ENCODE results near the gene SPTLC3.

The SPTLC3 gene

GRCh38 chr20:13060327-13060726 lies 51.6 kb downstream of the SPTLC3 start:
- DNase-seq (ENCODE audit: low read depth) = no peak
- no peak overlapping the region for H3K4me3 ChIP-seq (ENCODE audit: low read length)
- TF ChIP-seq, protein P1, sequence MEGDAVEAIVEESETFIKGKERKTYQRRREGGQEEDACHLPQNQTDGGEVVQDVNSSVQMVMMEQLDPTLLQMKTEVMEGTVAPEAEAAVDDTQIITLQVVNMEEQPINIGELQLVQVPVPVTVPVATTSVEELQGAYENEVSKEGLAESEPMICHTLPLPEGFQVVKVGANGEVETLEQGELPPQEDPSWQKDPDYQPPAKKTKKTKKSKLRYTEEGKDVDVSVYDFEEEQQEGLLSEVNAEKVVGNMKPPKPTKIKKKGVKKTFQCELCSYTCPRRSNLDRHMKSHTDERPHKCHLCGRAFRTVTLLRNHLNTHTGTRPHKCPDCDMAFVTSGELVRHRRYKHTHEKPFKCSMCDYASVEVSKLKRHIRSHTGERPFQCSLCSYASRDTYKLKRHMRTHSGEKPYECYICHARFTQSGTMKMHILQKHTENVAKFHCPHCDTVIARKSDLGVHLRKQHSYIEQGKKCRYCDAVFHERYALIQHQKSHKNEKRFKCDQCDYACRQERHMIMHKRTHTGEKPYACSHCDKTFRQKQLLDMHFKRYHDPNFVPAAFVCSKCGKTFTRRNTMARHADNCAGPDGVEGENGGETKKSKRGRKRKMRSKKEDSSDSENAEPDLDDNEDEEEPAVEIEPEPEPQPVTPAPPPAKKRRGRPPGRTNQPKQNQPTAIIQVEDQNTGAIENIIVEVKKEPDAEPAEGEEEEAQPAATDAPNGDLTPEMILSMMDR (conservative IDR thresholded peaks at IDR 0.05; ENCODE audit: low read depth, low read length) = no peak

DNA sequence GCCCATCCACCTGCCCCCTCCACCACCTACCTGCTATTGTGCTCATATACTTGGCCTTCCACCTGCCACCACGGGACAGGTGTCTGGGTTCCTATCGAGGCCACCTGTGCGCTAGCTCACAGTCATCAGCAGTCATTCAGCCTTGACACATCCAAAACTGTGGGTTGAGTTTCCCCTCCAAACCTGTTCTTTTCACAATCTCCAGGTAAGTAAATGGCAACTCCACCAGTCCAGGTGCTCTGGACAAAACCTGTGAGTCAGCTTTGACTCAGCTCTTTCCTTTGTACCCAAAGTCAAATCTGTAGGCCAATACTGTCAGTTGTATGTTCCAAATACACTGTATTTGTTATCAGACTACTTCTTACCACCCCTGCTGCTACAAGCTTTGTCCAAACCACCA lies 52.6 kb downstream of the SPTLC3 start:
- TF ChIP-seq, protein P1 (conservative IDR thresholded peaks at IDR 0.05; ENCODE audit: low read depth, low read length) = no peak
- H3K4me3 ChIP-seq (ENCODE audit: low read length) = no peak overlapping the region
- no peak for DNase-seq (ENCODE audit: low read depth)

GRCh38 chr20:13062789-13063188 lies 54.0 kb downstream of the SPTLC3 start:
- TF ChIP-seq, protein P1 (conservative IDR thresholded peaks at IDR 0.05; ENCODE audit: low read depth, low read length) = no peak
- H3K4me3 ChIP-seq (ENCODE audit: low read length) = no peak overlapping the region
- DNase-seq (ENCODE audit: low read depth) = no peak

GRCh38 chr20:13068336-13068735 lies 59.6 kb downstream of the SPTLC3 start:
- no peak for DNase-seq (ENCODE audit: low read depth)
- H3K4me3 ChIP-seq (ENCODE audit: low read length) = no peak overlapping the region
- TF ChIP-seq, protein P1 (conservative IDR thresholded peaks at IDR 0.05; ENCODE audit: low read depth, low read length) = no peak

GRCh38 chr20:13081877-13082276 lies 73.1 kb downstream of the SPTLC3 start:
- DNase-seq (ENCODE audit: low read depth) = no peak
- H3K4me3 ChIP-seq (ENCODE audit: low read length) = no peak overlapping the region
- TF ChIP-seq, protein P1 (conservative IDR thresholded peaks at IDR 0.05; ENCODE audit: low read depth, low read length) = no peak

- no peak overlapping the region for H3K4me3 ChIP-seq (ENCODE audit: low read length)
- TF ChIP-seq, protein P1 (conservative IDR thresholded peaks at IDR 0.05; ENCODE audit: low read depth, low read length) = no peak
These were observed 73.6 kb downstream of the SPTLC3 start for GRCh38 chr20:13082378-13082777.

GRCh38 chr20:13085275-13085674 lies 76.5 kb downstream of the SPTLC3 start:
- DNase-seq (ENCODE audit: low read depth) = no peak

More at GRCh38 chr20:13082378-13082777, 73.6 kb downstream of the SPTLC3 start:
- DNase-seq (ENCODE audit: low read depth) = no peak

More at GRCh38 chr20:13085275-13085674, 76.5 kb downstream of the SPTLC3 start:
- H3K4me3 ChIP-seq (ENCODE audit: low read length) = no peak overlapping the region
- TF ChIP-seq, protein P1 (conservative IDR thresholded peaks at IDR 0.05; ENCODE audit: low read depth, low read length) = no peak

Data from retinal pigment epithelial cell (primary cell).